ENCODE measurements around the gene ST6GALNAC1. TPM values are rescaled to one million over a fixed set of nuclear protein-coding genes. Genes with fewer than 3 reads are reported as not detected.

Gene ST6GALNAC1
- total RNA-seq, 4 donors from 2014 or later = 2.4 to 5.6 TPM; not detected in 2

DNA sequence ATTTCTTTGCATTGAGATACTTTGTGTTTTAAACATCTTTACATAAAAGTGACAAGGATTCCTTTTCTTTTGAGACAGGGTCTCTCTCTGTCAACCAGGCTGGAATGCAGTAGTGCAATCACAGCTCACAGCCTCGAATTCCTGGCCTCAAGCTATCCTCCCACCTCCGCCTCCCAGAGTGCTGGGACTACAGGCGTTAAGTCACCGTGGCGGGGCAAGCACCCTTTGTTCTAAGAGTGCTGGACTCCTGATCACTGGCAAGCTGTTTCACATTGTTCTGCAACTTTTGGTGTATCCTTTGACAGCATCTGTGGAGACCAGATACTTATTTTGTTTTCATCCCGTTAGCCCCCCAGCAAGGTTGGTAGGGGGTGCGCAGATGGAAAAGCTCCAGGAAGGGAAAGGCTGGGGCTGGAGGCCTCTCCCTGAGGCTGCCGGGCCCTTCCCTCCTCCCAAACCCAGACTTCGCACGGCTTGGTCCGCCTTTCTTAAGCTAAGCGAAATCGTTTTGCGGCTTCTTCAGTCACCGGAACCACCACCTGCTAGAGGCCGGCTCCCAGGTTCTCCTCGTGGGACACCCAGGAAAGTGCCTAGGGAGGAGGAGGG is 59.0 kb downstream of the ST6GALNAC1 start:
- TF ChIP-seq, protein P1, sequence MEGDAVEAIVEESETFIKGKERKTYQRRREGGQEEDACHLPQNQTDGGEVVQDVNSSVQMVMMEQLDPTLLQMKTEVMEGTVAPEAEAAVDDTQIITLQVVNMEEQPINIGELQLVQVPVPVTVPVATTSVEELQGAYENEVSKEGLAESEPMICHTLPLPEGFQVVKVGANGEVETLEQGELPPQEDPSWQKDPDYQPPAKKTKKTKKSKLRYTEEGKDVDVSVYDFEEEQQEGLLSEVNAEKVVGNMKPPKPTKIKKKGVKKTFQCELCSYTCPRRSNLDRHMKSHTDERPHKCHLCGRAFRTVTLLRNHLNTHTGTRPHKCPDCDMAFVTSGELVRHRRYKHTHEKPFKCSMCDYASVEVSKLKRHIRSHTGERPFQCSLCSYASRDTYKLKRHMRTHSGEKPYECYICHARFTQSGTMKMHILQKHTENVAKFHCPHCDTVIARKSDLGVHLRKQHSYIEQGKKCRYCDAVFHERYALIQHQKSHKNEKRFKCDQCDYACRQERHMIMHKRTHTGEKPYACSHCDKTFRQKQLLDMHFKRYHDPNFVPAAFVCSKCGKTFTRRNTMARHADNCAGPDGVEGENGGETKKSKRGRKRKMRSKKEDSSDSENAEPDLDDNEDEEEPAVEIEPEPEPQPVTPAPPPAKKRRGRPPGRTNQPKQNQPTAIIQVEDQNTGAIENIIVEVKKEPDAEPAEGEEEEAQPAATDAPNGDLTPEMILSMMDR (IDR thresholded peaks at IDR 0.05) = no peak
- peak overlapping the region; percentile 53 for H3K4me3 ChIP-seq (ENCODE audit: low read depth, poor library complexity, severe bottlenecking)
- DNase-seq (ENCODE audit: low spot score in 2 of 2) = no peak
- WGBS, 2 donors = 8 to 12% methylated on average over 14 to 17 of the region's 17 CpGs
- intact Hi-C loops (cut with DNase I; ENCODE audit: low total_unique reads) = no loop called here

DNA sequence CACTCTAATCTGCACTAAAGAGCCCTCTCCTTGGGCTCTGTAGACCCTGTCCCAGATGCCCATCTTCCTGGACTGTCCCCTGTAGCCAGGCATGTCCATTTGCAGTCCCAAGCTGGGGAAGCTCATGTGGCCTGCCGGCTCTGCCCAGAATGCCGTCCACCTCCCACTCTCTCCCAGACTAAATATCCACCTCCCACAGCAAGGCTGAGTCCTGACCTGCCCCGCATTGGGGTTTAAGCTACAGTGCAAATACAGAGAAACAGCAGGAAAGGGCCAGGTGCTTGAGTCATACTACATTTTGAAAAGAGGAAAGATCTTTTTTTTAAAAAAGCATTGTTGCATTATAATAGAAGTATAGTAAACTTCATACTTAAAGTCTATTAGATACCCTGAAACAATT is 60.9 kb downstream of the ST6GALNAC1 start:
- intact Hi-C loops (cut with DNase I; ENCODE audit: low total_unique reads) = no loop called here
- no peak for DNase-seq (ENCODE audit: low spot score in 2 of 2)
- no peak overlapping the region for H3K4me3 ChIP-seq (ENCODE audit: low read depth, poor library complexity, severe bottlenecking)
- TF ChIP-seq POLR2A (IDR thresholded peaks at IDR 0.05) = no peak
- TF ChIP-seq, protein P1 (IDR thresholded peaks at IDR 0.05) = no peak
- WGBS, 2 donors = 28 to 31% methylated on average over 3 of the region's 3 CpGs

DNA sequence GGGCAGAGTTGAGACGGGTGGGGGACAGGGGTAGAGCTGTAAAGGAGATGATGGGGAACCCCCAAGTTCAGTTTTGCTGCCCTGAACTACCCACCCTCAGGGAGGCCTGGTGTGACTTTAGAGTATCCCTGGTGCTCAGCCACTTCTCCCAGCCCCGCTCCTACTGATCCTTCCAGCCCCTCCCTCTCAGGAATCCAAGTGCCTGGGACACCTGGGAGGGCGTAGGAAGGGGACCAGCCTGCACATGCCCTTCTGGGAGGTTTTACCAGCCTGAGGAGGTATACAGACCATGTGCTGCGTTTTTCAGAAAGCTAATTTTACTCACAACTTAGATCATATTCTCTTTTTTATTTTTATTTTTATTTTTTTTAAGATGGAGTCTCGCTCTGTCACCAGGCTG is 62.0 kb downstream of the ST6GALNAC1 start:
- TF ChIP-seq, protein P1 (IDR thresholded peaks at IDR 0.05) = no peak
- no peak for TF ChIP-seq POLR2A (IDR thresholded peaks at IDR 0.05)
- DNase-seq (ENCODE audit: low spot score in 2 of 2) = no peak
- 45 to 74% methylated on average over 5 of the region's 5 CpGs for WGBS, 2 donors
- intact Hi-C loops (cut with DNase I; ENCODE audit: low total_unique reads) = no loop called here
- no peak overlapping the region for H3K4me3 ChIP-seq (ENCODE audit: low read depth, poor library complexity, severe bottlenecking)

DNA sequence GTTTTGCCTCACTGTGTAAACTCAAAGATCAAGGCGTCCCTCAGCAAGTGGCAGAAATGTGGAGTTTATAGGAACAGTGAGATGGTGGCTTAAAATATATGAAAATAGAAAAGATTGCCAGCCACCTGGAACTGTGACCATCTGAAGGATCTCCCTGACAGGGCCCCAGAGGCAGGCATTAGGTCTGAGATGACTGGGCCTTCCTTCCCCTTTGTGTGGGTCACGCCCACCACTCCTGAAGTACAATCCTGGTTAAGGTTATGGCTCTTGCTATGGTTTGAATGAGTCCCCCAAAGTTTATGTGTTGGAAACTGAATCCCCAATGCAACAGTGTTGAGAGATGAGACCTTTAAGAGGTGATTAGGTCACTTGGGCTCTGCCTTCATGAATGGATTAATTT is 64.3 kb downstream of the ST6GALNAC1 start:
- no peak for DNase-seq (ENCODE audit: low spot score in 2 of 2)
- TF ChIP-seq POLR2A (IDR thresholded peaks at IDR 0.05) = no peak
- TF ChIP-seq, protein P1 (IDR thresholded peaks at IDR 0.05) = no peak
- WGBS, 2 donors = 93 to 95% methylated on average over 2 of the region's 2 CpGs
- no peak overlapping the region for H3K4me3 ChIP-seq (ENCODE audit: low read depth, poor library complexity, severe bottlenecking)
- intact Hi-C loops (cut with DNase I; ENCODE audit: low total_unique reads) = no loop called here

DNA sequence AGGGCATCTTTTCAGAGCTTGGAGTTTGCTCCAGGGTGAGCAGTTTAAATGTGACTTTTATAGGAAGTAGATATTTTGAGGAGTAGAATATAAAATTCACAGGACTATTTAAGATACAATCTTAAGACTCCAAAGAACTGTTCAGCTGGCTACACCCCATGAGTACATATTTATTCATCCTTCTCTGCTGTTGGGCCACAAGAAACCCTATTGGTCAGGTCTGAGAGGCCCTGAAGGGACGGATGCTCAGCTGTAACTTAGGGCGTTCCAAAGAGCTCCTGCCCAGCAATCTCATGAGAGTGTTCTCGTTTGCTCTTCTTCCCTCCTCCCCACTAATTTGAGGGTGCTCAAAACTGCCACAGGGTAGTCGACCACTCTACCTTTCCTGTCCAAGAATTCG is 65.2 kb downstream of the ST6GALNAC1 start:
- DNase-seq (ENCODE audit: low spot score in 2 of 2) = no peak
- 67 to 71% methylated on average over 5 of the region's 5 CpGs for WGBS, 2 donors
- TF ChIP-seq, protein P1 (IDR thresholded peaks at IDR 0.05) = no peak
- TF ChIP-seq POLR2A (IDR thresholded peaks at IDR 0.05) = no peak
- intact Hi-C loops (cut with DNase I; ENCODE audit: low total_unique reads) = no loop called here
- no peak overlapping the region for H3K4me3 ChIP-seq (ENCODE audit: low read depth, poor library complexity, severe bottlenecking)

DNA sequence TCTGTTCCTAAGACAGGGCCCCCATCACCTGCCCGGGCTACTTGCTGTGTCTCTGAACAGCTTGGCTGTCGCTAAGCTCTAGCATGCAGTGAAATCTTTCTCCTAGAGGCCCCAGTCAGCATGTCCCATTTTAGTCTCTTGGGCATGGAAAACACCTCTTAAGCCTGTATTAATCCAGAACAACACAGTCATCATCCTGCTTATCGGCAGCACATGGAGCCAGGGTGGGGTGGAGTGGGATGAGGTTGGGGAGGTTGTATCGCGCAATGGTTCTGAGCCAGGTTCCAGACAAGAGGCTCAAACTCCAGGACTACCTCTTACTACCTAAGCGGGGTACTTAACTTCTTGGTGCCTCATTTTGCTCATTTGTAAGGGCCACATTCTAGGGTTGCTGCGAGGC is 65.7 kb downstream of the ST6GALNAC1 start:
- no peak for DNase-seq (ENCODE audit: low spot score in 2 of 2)
- no peak overlapping the region for H3K4me3 ChIP-seq (ENCODE audit: low read depth, poor library complexity, severe bottlenecking)
- 83 to 87% methylated on average over 7 of the region's 7 CpGs for WGBS, 2 donors
- intact Hi-C loops (cut with DNase I; ENCODE audit: low total_unique reads) = no loop called here
- no peak for TF ChIP-seq POLR2A (IDR thresholded peaks at IDR 0.05)
- TF ChIP-seq, protein P1 (IDR thresholded peaks at IDR 0.05) = no peak
